ENCODE measurements around the gene EMC9.

- no peak for TF ChIP-seq EZH2phosphoT487 (IDR thresholded peaks at IDR 0.05; ENCODE audit: borderline replicate concordance, low read length)
- TF ChIP-seq, protein P1, sequence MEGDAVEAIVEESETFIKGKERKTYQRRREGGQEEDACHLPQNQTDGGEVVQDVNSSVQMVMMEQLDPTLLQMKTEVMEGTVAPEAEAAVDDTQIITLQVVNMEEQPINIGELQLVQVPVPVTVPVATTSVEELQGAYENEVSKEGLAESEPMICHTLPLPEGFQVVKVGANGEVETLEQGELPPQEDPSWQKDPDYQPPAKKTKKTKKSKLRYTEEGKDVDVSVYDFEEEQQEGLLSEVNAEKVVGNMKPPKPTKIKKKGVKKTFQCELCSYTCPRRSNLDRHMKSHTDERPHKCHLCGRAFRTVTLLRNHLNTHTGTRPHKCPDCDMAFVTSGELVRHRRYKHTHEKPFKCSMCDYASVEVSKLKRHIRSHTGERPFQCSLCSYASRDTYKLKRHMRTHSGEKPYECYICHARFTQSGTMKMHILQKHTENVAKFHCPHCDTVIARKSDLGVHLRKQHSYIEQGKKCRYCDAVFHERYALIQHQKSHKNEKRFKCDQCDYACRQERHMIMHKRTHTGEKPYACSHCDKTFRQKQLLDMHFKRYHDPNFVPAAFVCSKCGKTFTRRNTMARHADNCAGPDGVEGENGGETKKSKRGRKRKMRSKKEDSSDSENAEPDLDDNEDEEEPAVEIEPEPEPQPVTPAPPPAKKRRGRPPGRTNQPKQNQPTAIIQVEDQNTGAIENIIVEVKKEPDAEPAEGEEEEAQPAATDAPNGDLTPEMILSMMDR (IDR thresholded peaks at IDR 0.05; ENCODE audit: low read depth, low read length, poor library complexity, severe bottlenecking), result no peak
Observed at GRCh38 chr14:24167469-24168114, 26.2 kb upstream of the EMC9 start.

Measured in DOHH2 (cell line).